GM12872 (cell line): ENCODE data around the gene RAB6B.

Experiments
- TF ChIP-seq, protein P1 (sequence below): IDR thresholded peaks from 3 replicates; pipeline ENCODE4 v1.5.1; 2011; ENCODE audit warnings: low read depth, mild to moderate bottlenecking, low read length, moderate library complexity; ENCODE audit not compliant: insufficient read depth

Gene RAB6B

DNA sequence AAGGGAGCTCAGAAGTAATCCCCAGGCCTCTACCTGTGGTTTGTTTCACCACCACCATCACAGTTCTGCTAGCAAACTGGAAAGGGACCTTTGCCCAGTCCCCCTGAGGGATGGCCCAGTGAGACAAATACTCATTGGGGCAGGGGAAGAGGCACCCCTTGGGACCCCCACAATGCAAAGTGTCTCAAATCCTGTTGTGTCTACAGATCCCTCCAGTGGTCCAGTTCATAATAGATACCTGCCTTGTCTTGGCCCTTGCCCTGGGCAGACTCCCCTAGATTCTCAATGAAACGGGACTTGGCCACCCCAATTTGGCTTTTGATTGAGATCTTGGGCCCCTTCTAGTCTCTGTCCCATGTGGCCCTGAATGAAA is 43.8 kb upstream of the RAB6B start:
- TF ChIP-seq, protein P1, sequence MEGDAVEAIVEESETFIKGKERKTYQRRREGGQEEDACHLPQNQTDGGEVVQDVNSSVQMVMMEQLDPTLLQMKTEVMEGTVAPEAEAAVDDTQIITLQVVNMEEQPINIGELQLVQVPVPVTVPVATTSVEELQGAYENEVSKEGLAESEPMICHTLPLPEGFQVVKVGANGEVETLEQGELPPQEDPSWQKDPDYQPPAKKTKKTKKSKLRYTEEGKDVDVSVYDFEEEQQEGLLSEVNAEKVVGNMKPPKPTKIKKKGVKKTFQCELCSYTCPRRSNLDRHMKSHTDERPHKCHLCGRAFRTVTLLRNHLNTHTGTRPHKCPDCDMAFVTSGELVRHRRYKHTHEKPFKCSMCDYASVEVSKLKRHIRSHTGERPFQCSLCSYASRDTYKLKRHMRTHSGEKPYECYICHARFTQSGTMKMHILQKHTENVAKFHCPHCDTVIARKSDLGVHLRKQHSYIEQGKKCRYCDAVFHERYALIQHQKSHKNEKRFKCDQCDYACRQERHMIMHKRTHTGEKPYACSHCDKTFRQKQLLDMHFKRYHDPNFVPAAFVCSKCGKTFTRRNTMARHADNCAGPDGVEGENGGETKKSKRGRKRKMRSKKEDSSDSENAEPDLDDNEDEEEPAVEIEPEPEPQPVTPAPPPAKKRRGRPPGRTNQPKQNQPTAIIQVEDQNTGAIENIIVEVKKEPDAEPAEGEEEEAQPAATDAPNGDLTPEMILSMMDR = no peak

DNA sequence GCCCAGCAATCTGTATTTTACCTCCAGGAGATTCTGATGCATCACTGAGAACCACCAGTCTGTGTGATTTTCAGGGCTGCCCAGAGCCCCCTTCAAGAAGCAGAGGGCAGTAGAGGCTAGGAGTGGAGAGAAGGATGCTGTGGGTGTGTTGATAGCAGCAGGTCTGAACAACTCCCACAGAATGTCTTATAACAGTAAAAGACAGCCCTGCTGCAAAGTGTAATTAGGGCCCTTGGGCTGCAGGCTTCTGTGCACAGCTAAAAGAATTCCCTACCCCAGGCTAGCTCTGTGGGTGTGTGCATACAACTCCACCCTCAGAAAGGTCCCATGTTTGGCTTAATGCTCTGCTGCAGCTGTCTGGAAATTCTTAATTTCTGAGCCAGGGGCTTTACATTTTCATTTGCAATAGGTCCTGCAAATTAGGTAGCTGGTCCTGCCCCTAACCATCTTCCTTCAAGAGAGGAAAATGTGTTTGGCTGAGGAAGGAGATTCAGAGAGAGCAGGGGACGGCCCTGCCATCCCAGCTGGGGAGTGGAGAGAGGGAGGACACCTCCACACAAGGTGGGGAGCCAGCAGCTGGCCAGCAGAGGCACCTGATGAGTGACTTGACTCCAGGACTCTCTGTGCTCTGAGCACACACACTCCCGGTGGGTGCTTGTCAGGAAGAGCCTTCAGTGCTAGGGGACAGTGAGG is 43.2 kb upstream of the RAB6B start:
- TF ChIP-seq, protein P1 = no peak

DNA sequence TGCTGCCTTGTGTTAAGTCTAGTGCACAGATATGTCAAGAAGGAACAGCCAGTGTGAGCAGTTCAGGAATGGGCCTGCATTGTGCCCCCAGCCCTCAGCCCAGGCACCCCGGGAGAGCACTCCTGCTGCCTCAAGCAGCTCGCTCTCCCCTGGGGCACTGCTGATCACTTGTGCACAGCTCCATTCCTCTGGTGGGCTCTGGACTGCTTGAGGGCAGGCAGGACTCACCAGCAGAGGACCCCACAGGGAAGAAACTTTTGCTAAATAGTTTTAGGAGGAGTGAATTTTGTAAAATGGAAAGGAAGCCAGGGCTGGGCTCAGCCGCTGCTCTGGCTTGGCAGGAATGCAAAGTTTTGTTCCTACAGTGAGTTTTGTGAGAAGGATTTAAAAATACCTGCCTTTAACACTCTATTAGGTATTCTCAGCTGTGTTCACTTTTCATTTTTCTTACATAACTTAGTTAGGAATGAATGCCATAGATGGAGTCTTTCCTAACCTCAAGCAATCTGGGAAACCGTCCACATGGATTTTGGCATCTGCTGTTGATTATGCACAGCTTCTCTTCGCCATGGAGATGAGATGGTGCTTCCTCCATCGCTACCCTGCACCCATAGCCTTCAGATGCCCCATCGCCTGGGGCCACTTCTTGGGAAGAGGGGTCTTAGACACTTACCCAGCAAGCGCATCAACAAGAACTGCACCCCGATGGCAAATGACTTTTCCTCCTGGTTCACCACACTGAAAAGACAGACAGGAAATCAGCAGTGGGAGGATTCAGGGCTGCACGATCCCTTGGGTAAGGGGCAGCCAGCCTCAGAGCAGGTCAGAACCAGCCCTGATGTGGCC is 42.3 kb upstream of the RAB6B start:
- TF ChIP-seq, protein P1 = no peak

DNA sequence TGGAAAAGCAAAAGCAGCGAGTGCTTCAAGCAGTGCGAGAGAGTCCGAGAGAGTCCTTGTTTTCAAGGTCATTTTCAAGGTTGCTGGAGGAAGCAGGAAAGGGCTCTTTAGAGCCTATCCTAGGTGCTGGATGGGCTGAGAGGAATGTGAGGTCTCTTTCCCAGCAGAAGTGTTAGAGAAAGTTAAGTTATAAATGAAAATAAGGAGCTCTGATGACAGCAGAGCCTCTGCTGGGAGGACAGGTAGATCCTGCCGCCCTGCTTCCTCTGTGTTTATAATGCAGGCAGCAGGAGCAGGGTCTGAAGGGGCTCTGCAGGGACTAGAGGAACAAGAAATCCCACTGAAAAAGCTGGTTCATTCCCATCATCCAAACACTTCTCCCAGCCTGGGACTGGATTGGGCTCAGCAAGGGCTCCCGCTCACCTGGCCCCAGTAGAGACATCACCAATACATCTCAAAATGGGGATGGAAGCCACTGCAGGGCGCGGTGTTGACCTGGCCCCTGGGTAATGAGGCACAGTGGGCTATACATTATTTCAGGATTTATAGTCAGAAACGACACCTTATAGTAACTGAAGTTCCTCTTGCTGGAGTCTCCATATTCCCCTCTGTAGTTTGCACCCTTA is 41.5 kb upstream of the RAB6B start:
- TF ChIP-seq, protein P1 = no peak

DNA sequence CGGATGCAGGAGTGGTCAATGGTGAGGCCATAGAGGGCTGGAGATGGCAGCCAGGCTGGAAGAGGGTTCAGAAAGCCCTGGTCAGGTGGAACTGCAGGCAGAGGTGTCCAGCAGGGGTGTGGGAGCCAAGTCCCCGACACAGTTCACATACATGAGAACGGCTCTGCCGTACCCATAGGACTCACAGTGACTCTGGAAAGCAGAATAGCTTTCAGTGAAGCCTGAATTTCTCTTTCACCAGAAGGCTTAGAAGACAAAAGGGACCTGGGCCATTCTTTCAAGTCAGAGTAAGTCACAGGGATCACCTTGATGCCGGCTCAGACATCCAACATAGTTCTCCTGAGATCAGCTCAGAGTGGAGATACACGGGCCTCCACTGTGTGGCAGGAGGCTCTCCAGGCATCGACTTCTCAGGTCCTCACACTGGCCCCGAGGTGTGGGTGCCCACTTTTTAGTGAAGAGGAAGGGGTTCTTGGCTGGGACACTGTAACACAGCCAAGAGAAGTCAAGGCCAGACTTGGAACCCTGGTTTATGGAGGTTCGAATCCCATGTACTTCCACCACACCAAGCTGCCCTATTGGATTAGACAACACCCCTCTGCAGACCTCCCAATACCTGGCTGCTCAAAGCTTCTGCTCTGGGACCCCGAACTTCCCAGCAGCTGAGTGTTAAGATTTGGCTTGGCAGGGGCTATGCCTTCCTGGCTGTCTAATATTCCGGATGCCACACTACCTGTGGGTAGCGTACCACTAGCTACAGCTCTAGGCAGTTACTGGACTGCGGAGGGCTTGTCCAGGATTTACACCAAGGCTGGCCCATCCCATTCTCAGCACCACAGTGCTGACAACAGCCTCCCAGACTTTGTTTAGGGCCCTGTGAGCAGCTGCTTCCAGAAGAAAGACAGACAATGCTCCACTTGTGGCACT is 40.4 kb upstream of the RAB6B start:
- TF ChIP-seq, protein P1 = no peak

DNA sequence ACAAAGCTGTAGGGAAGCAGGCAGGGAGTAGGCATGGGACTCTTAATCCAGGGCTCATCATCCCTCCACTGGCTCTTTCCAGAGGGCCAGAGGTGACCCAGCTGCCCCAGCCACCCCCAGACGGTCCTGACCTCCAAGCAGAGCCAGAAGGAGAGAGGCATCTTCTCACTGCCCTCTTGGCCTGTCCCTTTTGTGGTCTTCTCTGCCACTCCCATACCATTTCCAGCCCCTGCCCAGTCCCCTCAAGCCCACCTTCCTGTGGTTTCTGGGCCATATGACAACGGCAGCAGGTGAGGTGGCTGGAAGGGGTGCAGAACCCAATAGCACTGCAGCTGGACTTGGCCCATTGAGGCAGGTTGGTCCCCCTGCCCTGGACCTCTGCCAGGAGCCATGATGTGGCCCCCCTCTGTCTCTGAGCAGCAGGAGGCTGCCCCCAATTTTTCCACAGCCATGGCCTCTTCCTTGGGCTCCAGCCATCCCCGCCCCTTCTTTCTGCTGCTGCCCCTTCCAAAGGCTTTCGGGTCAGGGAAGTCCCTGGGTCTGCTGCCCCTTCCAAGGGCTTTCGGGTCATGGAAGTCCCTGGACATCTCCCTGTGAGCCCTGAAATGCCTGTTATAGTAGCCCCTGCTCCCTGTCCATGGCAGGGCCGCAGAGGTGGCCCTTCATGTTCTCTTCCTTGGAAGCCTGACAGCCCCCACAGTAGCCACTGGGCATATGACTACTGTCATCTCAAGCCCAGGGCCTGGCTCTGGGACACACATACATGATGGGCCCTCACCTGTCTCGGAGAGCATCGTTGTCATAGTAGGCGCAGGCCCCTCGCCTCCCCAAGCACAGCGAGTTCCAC is 39.5 kb upstream of the RAB6B start:
- TF ChIP-seq, protein P1 = no peak
